ENCODE measurements around the gene UTP11.
"Not testable (repeated sequence)": the region's sequence is repeated elsewhere in the genome, so short reads cannot be mapped to it uniquely, and the experiment has no call there.

The UTP11 gene, protein sequence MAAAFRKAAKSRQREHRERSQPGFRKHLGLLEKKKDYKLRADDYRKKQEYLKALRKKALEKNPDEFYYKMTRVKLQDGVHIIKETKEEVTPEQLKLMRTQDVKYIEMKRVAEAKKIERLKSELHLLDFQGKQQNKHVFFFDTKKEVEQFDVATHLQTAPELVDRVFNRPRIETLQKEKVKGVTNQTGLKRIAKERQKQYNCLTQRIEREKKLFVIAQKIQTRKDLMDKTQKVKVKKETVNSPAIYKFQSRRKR

DNA sequence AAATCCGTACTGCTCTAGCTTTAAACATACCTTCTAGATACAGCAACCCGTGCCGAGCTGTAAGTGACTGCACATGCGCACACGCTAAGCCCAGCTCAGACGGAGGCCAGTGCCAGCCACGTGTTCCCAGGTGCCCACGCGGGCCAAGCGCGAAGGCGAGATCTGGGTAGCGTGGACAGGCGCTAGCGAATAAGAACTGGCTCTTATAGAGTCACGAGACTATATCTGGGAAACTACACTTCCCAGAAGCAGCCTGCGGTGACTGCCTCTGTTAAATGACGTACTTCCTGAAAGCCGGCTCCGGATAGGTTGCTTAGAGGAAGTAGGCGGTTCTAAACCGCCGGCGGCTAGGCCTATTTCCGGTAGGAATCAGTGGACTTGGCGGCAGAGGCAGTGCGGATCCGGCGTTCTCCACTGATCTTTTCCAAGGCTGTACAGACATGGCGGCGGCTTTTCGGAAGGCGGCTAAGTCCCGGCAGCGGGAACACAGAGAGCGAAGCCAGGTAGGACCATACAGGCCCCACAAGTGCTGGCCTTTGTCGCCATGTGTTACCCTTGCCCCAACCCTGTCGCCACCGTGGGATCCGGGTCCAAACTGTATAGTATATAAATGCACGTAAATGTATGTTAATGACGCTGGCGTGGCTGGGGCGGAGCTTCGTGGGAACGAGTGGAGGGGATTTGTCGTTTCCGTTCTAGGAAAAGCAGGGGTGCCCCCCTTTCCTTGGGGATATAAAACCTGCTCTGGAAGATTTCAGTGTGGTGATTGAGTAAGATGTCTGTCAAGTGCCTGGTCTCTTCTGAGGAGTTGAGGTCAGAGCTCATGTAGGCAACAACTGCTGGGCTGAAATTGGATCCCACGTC, at the start of gene UTP11:
Gene UTP11, plus strand, starts transcription at position 372 of the 864 bp plus-strand sequence. Its CDS starts 69 bp downstream, at position 441.
- peak; percentile 99 for DNase-seq (ENCODE audit: low read depth, low spot score)

DNA sequence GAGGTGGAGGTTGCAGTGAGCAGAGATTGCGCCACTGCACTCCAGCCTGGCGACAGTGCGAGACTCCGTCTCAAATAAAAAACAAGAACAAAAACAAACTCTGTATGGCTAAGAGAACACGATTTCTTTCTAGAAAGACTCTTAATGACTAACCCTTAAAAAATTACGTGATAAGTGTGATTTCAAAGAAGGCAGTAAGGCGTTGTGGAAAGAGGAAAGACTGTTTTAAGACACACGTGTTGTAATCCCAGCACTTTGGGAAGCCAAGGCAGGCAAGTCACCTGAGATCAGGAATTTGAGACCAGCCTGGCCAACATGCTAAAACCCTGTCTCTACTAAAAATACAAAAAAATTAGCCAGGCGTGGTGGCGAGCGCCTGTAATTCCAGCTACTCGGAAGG, 48.4 kb upstream of the UTP11 start:
- DNase-seq (ENCODE audit: low read depth, low spot score): not testable (repeated sequence)

DNA sequence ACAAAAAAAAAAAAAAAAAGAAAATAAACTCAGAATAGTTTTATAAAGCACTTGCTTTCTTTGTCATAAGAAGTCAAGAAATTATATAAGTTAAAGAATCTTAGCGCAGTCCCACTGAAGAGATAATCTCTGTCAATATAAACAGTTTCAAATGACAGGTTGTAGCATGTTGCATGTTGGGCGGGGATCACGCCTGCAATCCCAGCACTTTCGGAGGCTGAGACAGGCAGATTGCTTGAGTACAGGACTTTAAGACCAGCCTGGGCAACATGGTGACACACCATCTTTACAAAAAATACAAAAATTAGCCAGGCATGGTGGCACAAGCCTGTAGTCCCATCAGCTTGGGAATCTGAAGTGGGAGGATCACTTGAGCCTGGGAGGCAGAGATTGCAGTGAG, 47.2 kb upstream of the UTP11 start:
- DNase-seq (ENCODE audit: low read depth, low spot score): no peak

DNA sequence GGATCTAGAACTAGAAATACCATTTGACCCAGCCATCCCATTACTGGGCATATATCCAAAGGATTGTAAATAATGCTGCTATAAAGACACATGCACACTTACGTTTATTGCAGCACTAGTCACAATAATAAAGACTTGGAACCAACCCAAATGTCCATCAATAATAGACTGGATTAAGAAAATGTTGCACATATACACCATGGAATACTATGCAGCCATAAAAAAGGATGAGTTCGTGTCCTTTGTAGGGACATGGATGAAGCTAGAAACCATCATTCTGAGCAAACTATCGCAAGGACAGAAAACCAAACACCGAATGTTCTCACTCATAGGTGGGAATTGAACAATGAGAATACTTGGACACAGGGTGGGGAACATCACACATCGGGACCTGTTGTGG, 38.9 kb upstream of the UTP11 start:
- DNase-seq (ENCODE audit: low read depth, low spot score): not testable (repeated sequence)

DNA sequence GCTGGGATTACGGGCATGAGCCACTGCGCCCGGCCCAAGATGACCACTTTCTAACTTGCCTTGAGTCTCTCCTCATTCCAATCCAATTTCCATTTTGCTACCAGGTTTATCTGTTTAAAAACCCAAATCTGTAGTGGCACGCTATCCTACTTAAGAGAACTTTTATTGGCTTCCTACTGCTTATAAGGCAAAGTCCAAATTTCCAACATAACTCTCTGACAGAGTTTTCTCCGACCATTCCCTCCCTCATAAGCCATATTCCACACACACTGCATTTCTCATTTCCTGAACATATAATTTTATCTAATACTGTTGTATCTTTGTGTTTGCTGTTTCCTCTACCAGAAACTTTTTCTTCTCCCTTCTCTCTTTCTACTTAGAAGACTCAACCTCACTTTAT, 38.0 kb upstream of the UTP11 start:
- DNase-seq (ENCODE audit: low read depth, low spot score): no peak

DNA sequence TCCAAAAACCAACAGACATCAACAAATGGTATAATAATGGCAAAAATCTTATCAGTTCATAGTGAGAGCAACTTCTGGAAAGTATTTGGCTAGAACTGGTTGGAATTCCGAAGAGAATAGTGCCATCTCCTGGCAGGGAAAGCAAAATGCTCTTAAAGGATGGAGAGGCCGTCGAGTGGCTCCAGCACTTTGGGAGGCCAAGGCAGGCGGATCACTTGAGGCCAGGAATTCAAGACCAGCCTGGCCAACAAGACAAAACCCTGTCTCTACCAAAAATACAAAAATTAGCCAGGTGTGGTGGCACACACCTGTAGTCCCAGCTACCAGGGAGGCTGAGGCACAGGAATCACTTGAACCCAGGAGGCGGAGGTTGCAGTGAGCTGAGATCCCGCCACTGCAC, 37.5 kb upstream of the UTP11 start:
- DNase-seq (ENCODE audit: low read depth, low spot score): peak; percentile 61

DNA sequence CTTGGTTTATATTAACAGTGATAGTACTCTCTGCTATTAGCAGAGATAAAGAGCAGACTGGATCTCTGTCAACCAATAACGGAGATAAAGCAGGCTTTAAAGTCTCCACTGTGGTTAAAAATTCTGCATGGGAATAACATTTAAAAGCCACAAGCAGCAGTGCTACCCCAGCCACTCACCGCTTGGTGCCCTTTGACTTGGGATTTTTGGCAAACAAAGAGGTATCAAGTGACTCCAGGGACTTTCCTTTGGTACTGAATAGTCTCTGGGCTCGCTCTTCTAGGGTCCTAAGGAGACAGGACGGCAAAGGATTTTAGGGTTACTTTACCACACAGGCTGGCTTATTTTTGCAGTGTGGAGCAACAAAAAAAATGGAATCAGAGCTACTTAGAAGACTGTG, 34.0 kb upstream of the UTP11 start:
- DNase-seq (ENCODE audit: low read depth, low spot score): no peak

DNA sequence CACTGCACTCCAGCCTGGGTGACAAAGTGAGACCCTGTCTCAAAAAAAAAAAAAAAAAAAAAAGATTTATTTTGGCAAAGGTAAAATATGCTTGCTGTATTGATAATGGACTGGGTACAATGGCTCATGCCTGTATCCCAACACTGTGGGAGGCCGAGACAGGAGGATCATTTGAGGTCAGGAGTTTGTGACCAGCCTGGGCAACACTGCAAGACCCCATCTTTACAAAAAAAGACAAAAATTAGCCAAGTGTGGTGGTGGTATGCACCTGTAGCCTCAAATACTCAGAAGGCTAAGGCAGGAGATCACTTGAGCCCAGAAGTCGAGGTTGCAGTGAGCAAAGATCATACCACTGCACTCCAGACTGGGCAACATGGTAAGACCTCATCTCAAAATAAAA, 29.0 kb upstream of the UTP11 start:
- no peak for DNase-seq (ENCODE audit: low read depth, low spot score)

DNA sequence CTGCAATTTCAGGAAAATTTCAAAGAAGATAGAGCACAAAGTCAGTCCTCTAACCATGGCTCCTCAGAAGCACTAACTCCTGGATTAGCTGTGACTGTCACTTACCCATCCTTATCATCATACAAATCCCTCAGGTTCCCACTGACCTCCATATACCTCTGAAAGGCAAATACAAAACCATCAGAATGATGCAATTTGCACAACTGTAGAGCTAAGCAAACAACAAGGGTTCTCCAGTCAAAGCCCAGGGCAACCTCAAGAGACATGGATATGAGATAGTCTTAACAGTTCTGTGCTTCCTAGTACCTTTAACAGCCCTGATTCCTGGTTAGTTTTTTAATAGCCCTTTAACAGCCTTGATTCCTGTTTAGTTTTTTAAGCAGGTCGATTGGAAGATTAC, 24.9 kb upstream of the UTP11 start:
- no peak for DNase-seq (ENCODE audit: low read depth, low spot score)

DNA sequence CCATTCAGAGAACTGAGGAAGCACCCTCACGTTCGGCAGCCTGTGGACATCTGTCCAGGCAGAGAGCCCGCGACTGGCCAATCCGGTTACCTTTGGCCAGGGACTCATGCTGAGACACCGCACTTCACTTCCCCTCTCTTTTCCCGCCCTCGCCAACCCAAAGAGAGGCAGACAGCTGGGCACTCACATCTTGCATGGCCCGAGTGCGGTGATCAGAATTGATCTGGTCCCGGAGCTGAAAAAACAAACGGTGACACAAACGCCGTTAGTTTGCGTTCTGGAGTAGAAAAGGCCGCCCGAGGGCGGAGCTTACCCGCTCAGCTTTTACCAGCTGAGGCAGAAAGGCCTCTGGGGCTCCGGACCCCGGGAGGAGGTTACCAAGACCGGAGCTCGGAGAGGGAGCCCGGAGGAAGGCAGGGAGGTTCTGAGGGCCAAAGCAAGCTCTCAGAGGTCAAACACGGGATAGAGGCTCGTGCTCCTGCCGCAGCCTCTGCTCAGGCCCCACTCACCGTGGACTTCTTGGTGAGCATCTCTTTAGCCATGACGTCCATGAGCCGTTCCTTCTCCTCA, 23.1 kb upstream of the UTP11 start:
- DNase-seq (ENCODE audit: low read depth, low spot score): no peak

DNA sequence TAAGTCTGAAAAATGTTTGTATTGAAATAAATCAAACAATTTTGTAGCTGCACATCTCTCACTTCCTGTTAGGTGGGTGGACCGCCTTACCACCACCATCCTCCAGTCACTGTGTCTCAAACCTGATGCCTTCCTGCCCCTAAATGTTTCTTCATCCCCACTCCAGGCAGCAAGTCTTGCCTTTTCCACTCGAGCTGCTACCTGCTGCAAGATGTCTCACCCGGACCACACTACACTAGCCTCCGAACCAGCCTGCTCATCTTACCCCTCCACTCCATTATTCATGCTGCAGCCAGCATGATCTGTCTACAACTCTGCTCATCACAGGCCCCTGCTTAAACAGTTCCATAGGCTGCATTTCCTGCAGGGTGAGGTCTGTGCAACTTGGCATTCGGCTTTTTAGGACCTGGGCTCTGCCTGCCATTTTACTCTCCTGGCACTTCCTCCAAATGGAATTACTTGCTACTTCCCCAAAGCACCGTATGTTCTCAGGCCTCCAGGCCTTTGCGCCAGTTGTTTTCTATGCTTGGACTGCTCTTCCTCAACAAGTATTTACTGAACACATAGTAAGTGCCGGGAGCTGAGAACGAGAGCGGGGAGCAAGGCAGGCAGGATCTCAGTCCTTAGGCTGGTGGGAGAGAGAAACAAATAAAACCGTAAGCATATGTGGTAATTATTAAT, 17.5 kb upstream of the UTP11 start:
- DNase-seq (ENCODE audit: low read depth, low spot score): no peak

DNA sequence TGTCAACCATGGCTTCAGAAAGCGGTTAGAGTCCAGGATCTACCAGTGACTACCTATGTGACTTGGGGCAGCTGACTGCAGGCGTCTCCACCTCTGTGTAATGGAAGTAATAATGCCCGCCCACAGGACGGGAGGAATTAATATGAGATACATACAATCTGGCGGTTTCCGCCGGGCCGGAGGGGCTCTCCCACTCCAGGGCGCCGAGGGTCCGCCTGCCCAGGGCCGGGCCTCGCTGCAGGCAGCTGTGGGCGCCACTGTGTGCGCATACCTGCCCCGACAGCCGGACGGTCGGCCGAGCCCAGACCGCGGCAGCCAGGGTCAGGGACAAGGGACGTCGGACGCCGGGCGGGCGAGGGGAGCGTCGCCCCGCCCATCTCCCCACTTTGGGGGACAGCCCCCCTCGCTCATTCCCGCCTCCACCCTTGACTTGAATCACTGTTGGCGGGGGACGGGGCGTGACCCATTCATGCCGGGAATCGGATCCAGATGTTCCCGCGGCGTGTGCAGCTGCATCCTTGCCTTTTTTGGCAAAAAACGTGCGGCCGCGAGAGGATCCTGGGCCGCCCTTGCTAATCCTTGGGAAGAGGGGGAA, 16.7 kb upstream of the UTP11 start:
- peak; percentile 47 for DNase-seq (ENCODE audit: low read depth, low spot score)

DNA sequence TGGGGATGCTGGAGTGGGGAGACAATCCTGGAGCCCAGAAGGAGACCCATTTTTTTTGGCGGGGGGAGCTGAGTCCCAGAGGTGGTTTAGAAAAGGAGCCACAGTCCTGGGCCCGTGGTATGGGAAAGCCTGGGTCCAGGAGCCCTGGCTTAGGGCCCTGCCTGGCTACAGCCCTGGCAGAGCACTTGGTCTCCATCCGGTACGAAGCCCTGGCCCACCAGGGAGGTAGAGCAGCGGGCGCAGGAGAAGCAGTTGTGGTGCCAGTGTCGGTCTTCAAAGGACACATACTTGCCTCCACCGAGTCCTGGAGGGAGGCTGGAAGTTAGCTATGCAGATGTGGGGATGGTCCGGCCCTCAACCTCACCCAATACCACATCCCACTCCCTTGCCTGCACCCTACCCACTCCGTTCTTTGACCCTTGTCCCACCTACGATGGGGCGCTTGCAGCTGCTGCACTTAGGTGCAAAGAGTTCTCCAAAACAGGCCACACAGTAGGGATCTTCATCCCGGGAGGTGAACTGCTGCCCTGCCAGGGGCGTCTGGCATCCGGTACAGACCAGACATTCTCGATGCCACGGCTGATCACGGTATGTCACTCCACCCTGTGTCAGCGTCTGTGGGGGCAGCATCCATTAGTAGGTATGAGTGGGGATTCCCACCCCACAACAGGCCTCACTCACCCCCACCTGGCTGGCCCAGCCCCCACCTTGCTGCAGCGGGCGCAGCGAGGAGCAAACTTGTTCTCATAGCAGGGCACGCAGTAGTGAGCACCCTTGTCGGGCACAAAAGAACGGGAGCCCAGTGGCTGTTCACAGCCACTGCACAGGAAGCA, 15.1 kb upstream of the UTP11 start:
- DNase-seq (ENCODE audit: low read depth, low spot score): no peak

DNA sequence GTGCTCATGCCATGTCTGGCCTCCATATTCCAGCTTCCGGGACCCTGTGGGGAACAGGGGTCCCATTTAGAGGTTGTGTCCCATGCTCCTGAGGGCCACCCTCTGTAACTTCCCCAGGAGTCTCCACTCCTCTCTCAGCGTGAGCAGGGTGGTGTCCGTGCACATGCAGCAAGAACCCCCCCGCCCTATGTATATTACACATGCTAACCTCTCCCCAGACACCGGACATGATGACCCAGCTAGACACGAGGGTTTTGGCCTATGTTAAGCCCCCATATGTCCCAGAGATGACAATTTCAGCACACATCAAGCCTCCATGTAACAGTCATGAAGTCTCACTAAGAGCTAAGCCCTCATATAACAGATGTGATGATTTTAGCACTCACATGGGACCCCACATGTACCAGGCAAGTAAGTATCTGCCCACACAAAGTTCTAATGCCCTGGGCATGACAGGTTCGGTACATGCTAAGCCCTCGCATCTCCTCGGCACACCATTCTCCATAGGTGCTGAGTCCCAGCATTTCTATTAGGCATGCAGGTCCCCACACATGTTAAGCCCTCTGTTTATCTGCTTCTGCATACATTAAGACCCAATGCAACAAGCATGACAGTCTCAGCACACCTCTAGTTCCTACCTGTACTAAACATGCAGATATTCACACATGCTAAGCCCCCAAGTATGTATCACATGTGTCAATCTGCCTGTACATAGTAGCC, 14.3 kb upstream of the UTP11 start:
- DNase-seq (ENCODE audit: low read depth, low spot score): no peak

DNA sequence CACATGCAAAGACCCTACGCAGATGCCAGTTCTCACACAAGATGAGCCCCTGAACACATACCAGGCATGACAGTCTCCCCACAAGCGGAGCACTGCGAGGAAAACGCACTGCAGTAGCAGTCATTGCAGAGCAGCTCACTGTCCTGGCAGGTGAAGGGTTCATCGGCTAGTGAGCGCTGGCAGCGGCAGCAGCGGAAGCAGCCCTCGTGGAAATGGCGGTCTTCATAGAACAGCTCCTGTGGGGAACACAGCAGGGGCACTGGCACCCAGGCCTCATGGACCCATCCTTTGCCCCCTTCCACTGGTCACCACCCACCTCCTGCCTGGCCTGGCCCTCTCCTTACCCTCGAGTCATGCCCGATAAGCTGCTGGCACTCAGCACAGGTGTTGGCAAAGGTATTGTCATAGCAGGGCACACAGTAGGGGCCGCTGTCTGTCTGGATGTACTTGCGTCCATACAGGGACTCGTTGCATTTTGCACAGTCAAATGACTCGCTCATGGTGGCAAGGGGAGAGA, 13.6 kb upstream of the UTP11 start:
- DNase-seq (ENCODE audit: low read depth, low spot score): no peak

DNA sequence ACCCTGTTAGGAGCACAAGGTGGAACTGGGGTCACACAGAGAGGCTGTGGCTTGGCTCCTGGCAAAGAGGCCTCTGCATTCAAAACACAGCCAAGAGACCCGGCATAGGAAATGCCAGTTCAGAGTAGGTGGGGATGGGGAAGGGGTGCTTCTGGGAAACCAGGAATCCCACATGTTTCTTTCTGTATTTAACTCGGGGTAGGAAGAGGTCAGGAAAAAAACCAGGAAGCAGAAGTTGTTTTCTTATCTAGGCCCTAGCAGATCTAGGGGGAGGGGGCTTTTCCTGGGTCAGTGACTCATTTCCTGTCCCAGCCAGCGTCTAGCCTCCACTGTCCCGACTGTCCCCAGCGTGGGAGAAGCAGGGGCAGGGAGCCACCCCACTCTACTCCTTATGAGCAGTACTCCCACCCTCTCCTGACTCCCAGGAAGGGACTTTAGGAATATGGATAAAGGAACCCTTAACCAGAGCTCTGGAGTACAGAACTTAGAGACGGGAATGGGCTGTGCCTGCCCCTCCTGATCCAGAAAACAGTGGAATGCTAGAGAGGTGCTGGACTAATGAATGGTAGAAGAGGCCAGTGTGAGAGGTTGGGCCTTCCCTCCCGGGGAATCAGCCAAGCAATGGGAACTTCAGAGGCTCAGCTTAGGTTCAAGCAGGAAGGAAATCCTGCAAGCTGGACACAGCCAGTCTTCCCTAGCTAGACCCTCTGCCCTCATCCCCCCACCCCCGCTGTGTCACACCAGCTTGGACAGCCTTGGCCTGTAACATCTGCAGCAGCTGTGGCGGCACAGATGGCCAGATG, 12.9 kb upstream of the UTP11 start:
- peak; percentile 72 for DNase-seq (ENCODE audit: low read depth, low spot score)

DNA sequence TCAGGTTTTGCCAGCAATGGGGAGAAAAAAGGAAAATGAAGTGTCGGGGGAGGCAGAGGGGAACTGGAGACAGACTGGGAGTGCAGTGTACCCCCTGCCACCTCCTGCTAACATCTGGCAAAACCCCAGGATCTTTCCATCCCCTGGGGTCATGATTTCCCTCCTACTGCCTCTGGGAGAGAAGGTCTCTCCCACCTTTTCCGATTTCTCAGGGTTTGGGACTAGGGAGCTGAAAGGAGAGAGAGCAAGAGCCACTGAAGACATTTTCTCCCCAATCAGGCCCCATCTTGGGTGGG, 12.4 kb upstream of the UTP11 start:
- no peak for DNase-seq (ENCODE audit: low read depth, low spot score)

DNA sequence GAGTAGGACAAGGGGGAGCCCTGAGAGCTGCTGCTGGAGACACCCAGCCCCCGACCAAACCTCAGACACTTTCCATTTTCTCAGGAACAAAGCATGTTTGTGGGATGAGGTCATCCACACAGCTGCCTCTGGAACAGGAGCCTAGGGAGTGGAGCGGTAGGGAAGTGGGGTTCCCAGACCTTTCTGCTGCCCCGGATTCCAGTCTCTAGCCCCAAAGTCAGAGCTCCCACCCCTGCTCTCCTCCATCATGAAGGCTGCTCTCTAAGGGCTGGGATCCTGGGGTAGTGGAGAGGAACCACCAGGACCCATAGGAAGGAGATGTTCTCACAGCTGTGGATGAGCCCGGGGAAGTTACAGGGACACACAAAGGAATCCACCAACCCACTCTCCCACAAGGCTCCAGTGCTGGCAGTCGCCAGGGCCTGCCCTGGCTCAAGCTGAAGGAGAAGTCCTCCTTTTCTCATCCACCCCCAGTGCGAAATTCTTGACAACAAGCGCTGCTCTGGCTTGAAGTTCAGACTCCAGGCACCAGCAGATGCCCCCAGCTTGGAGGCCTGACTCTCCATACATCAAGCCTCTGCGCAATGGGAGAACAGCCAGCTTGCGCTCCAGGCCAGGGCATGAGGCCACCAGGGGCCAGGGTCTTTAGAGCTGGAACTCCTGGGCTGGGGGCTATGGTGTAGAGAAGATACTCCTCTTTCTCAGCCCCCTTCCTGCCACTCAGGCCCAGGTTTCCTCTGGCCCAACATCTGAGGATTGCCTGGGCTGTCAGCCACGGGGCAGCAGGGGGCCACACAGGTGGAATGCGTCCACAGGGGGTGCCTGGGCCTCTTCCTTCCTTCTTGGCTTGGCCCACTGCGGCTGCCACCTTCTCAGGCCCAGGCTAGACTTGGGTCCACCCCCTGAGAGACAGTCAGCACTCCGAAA, 11.7 kb upstream of the UTP11 start:
- peak; percentile 85 for DNase-seq (ENCODE audit: low read depth, low spot score)
